ENCODE results near the gene ITIH3. TPM values are rescaled to one million over a fixed set of nuclear protein-coding genes. Genes with fewer than 3 reads are reported as not detected.
A peak's percentile ranks its signal among the peaks of the same experiment; 100 is the strongest.

ITIH3 gene
- polyA plus RNA-seq, 1 of the 3 experiments (the other 2 are of a cell fraction), result 4.3 TPM

DNA sequence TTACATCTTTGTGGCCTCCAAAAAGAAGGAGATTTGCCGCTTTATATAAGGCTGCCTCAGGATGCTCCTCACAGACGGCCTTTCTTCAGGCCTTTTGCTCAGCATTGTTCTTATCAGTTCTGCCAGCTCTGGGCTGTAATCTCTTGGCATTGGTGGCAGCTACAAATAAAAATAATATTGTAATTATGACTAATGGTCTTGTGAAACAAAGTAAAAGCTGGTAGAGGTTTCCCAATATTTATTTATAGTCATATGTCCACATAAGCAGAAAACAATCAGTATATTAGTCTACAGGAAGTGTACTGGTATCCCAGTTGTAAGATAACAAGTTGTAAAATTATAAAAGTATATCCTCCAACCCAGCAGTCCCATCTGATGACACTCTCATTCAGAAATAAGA, 31.1 kb upstream of the ITIH3 start:
- Histone ChIP-seq H3K79me2 (ENCODE audit: insufficient read depth) (peaks cover 10% of the 10 kb centered on the region), H3K27me3 (ENCODE audit: insufficient read depth) (no peaks in the 10 kb centered on the region), H4K20me1 (ENCODE audit: insufficient read depth) (no peaks in the 10 kb centered on the region), H3K4me2 (no peak overlapping the region), H3K9ac (no peak overlapping the region), H3F3A (replicated peaks; ENCODE audit: insufficient read depth) (no peaks in the 10 kb centered on the region), H2AFZ (ENCODE audit: low read depth) (no peak overlapping the region), H3K9me3 (no peaks in the 10 kb centered on the region), H3K36me3 (replicated peaks in 1 of 2; ENCODE audit: control insufficient read depth in 1 of 2, insufficient read depth in 2 of 2, low read length in 1 of 2) (peaks cover 54 to 65% of the 10 kb centered on the region in 2 experiments), H3K9me2 (no peaks in the 10 kb centered on the region), H3K4me1 (ENCODE audit: control insufficient read depth in 1 of 2, insufficient read depth in 2 of 2, low read depth in 1 of 2, low read length in 1 of 2) (no peaks in the 10 kb centered on the region), H3K27ac (ENCODE audit: low read depth in 2 of 2, low read length in 1 of 2) (no peak overlapping the region), H3K4me3 (ENCODE audit: low read depth in 2 of 2, low read length in 1 of 2) (no peak overlapping the region)
- no peak for DNase-seq
- TF ChIP-seq NFIC (IDR thresholded peaks at IDR 0.05; ENCODE audit: borderline replicate concordance) (no peak), POLR2AphosphoS5 (IDR thresholded peaks at IDR 0.05; ENCODE audit: low read depth, low read length) (no peak), GABPA (IDR thresholded peaks at IDR 0.05; ENCODE audit: low read depth) (no peak), RXRA (IDR thresholded peaks at IDR 0.05; ENCODE audit: borderline replicate concordance, low read depth) (no peak), NRF1 (IDR thresholded peaks at IDR 0.05; ENCODE audit: low read depth, low read length) (no peak), MEF2A (IDR thresholded peaks at IDR 0.05; ENCODE audit: borderline replicate concordance, low read depth) (no peak)
- WGBS (ENCODE audit: low lambda C conversion rate), result 94% methylated on average over 2 of the region's 2 CpGs
- ChIA-PET POLR2A (no interaction called here), CTCF (no interaction called here)

DNA sequence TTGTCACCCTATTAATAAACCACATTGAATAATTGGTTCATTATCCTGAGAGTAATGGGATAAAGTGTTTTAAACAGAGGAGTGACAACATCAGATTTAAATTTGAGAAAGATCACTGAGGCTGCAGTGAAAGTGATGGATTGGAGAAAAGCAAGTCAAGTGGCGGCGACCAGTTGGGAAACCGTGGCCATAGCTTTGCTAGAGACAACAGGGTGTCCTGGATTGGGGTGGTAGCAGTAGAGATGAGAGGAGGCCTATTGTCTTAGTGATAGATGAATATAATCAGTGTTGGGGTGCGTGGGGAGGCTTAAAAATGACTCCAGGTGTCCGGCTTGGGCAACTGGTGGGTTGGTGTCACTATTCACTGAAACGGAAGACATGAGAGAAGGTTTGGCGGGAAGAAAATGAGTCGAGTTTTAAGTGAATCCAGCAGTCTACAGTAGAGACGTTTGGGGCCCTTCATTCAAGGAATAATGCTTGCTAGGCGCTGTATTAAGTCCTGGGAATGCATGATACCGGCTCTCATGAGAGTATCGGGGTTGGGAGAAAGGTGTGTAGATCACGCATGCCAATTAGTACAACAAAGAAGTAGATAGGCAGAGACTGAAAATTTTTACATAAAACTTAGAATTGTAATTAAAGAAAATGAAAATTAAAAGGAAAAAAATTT, 24.7 kb upstream of the ITIH3 start:
- 16% methylated on average over 13 of the region's 13 CpGs for WGBS (ENCODE audit: low lambda C conversion rate)
- peak overlapping the region; percentile 95 for H2AFZ ChIP-seq (ENCODE audit: low read depth)
- H3K9ac ChIP-seq, result peak overlapping the region; percentile 66; the same call in 1 of the 2 replicates
- H3K4me2 ChIP-seq, result peak overlapping the region; percentile 87
- CTCF ChIA-PET, result no interaction called here
- H3F3A ChIP-seq (replicated peaks; ENCODE audit: insufficient read depth), result no peaks in the 10 kb centered on the region
- H3K36me3 ChIP-seq (replicated peaks in 1 of 2; ENCODE audit: control insufficient read depth in 1 of 2, insufficient read depth in 2 of 2, low read length in 1 of 2), result peaks cover 16 to 20% of the 10 kb centered on the region in 2 experiments
- no peaks in the 10 kb centered on the region for H3K9me3 ChIP-seq
- H3K79me2 ChIP-seq (ENCODE audit: insufficient read depth), result peaks cover 29% of the 10 kb centered on the region
- no peaks in the 10 kb centered on the region for H4K20me1 ChIP-seq (ENCODE audit: insufficient read depth)
- peak overlapping the region; percentile 70 to 77 for H3K4me3 ChIP-seq (ENCODE audit: low read depth in 2 of 2, low read length in 1 of 2)
- DNase-seq, result no peak
- H3K27me3 ChIP-seq (ENCODE audit: insufficient read depth), result no peaks in the 10 kb centered on the region
- TF ChIP-seq, protein P1, sequence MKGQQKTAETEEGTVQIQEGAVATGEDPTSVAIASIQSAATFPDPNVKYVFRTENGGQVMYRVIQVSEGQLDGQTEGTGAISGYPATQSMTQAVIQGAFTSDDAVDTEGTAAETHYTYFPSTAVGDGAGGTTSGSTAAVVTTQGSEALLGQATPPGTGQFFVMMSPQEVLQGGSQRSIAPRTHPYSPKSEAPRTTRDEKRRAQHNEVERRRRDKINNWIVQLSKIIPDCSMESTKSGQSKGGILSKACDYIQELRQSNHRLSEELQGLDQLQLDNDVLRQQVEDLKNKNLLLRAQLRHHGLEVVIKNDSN (IDR thresholded peaks at IDR 0.05; ENCODE audit: borderline replicate concordance, low read depth), result no peak
- TF ChIP-seq GABPA (IDR thresholded peaks at IDR 0.05; ENCODE audit: low read depth) (no peak), MEF2A (IDR thresholded peaks at IDR 0.05; ENCODE audit: borderline replicate concordance, low read depth) (no peak), TAF1 (IDR thresholded peaks at IDR 0.05; ENCODE audit: borderline replicate concordance, low read depth, low read length) (no peak), POLR2AphosphoS5 (IDR thresholded peaks at IDR 0.05; ENCODE audit: low read depth, low read length) (no peak), EZH2phosphoT487 (IDR thresholded peaks at IDR 0.05; ENCODE audit: borderline replicate concordance, low read depth) (no peak)
- peaks cover 0 to 7% of the 10 kb centered on the region in 2 experiments; a peak in 2 of 4 replicates for H3K4me1 ChIP-seq (ENCODE audit: control insufficient read depth in 1 of 2, insufficient read depth in 2 of 2, low read depth in 1 of 2, low read length in 1 of 2)
- POLR2A ChIA-PET, result interaction anchor here (0.8 to 1.0 kb wide), 3 partner anchors 10 to 59 kb away, joined by 3 to 6 read pairs (median 6); no protein-coding TSS in a partner anchor
- no peaks in the 10 kb centered on the region for H3K9me2 ChIP-seq
- 0 out of 4 replicates have a peak overlapping the region, but pooled peaks of 1 of the 2 experiments have one; percentile 13 for H3K27ac ChIP-seq (ENCODE audit: low read depth in 2 of 2, low read length in 1 of 2)
